Neural progenitor cell (in vitro differentiated cells): ENCODE data around the gene SLC6A11. TPM values are rescaled to one million over a fixed set of nuclear protein-coding genes. Genes with fewer than 3 reads are reported as not detected.

Experiments used
- DNase-seq: peaks from one replicate; pipeline ENCODE4 v3.0.0-alpha.2; 2016; ENCODE audit warnings: low spot score
- H2AFZ ChIP-seq: fragments of 200-600 bp; sonication (generic); replicated peaks from 2 replicates; pipeline ENCODE4 v1.6.1; 2016; ENCODE audit warnings: antibody characterized with exemption
- H3F3A ChIP-seq: fragments of 200-600 bp; sonication (generic); 2 replicates; pipeline ENCODE4 v1.6.1; 2016; ENCODE audit warnings: antibody characterized with exemption, low read depth
- H3K27ac ChIP-seq: fragments of 200-600 bp; sonication (generic); 2 replicates; pipeline ENCODE4 v1.5.1; 2016; ENCODE audit warnings: mild to moderate bottlenecking
- H3K27me3 ChIP-seq: fragments of 200-600 bp; sonication (generic); 2 replicates; pipeline ENCODE4 v1.6.1; 2016; ENCODE audit warnings: mild to moderate bottlenecking, moderate library complexity
- H3K36me3 ChIP-seq: fragments of 200-600 bp; sonication (generic); 2 replicates; pipeline ENCODE4 v1.5.1; 2016
- H3K4me1 ChIP-seq: fragments of 200-600 bp; sonication (generic); 2 replicates; pipeline ENCODE4 v1.6.1; 2016; ENCODE audit warnings: mixed run types
- H3K4me2 ChIP-seq: fragments of 200-600 bp; sonication (generic); 2 replicates; pipeline ENCODE4 v1.6.1; 2016
- H3K4me3 ChIP-seq: fragments of 200-600 bp; sonication (generic); 2 replicates; pipeline ENCODE4 v1.5.1; 2016
- H3K79me2 ChIP-seq: fragments of 200-600 bp; sonication (generic); 2 replicates; pipeline ENCODE4 v1.6.1; 2016; ENCODE audit warnings: low read depth
- H3K9ac ChIP-seq: fragments of 200-600 bp; sonication (generic); 2 replicates; pipeline ENCODE4 v1.6.1; 2016
- H3K9me3 ChIP-seq: fragments of 200-600 bp; sonication (generic); 2 replicates; pipeline ENCODE4 v1.5.1; 2016; ENCODE audit warnings: low read depth
- H4K20me1 ChIP-seq: fragments of 200-600 bp; sonication (generic); 2 replicates; pipeline ENCODE4 v1.6.1; 2016; ENCODE audit warnings: low read depth
- H3K27ac Mint-ChIP-seq: 3 replicates; pipeline ENCODE4 v1.8.0; 2021; ENCODE audit warnings: mixed read lengths
- H3K27me3 Mint-ChIP-seq: 2 replicates; pipeline ENCODE4 v1.8.0; 2022; ENCODE audit warnings: low read depth, mild to moderate bottlenecking, inconsistent platforms, moderate library complexity, mixed read lengths; ENCODE audit not compliant: insufficient read depth
- H3K36me3 Mint-ChIP-seq: 3 replicates; pipeline ENCODE4 v1.8.0; 2021; ENCODE audit warnings: mixed read lengths
- H3K4me1 Mint-ChIP-seq: 3 replicates; pipeline ENCODE4 v1.8.0; 2021; ENCODE audit warnings: mixed read lengths
- H3K4me3 Mint-ChIP-seq: 3 replicates; pipeline ENCODE4 v1.8.0; 2021; ENCODE audit warnings: mild to moderate bottlenecking, moderate library complexity, mixed read lengths
- H3K9me3 Mint-ChIP-seq: 3 replicates; pipeline ENCODE4 v1.8.0; 2020; ENCODE audit warnings: mixed read lengths
- EZH2 ChIP-seq: fragments of 200-600 bp; sonication (generic); IDR thresholded peaks from 2 replicates; pipeline ENCODE4 v1.6.1; 2017; ENCODE audit warnings: antibody characterized with exemption, mild to moderate bottlenecking, moderate library complexity
- EZH2phosphoT487 ChIP-seq: fragments of 200-600 bp; sonication (generic); IDR thresholded peaks from 2 replicates; pipeline ENCODE4 v1.6.1; 2017; ENCODE audit warnings: antibody characterized with exemption
- total RNA-seq: library from RNA; depleted of rRNA; stranded (reverse); fragments of >200 nt; gene quantifications from 2 replicates; pipeline ENCODE4 v1.2.3, GENCODE V29; 2015; ENCODE audit warnings: low replicate concordance
- TF ChIP-seq, protein P1 (sequence below): fragments of 200-600 bp; sonication (generic); IDR thresholded peaks from 2 replicates; pipeline ENCODE4 v1.5.1; 2017; ENCODE audit warnings: antibody characterized with exemption, mild to moderate bottlenecking

The SLC6A11 gene
- total RNA-seq, 1 donor from 2014 or later, result 0.86 TPM

DNA sequence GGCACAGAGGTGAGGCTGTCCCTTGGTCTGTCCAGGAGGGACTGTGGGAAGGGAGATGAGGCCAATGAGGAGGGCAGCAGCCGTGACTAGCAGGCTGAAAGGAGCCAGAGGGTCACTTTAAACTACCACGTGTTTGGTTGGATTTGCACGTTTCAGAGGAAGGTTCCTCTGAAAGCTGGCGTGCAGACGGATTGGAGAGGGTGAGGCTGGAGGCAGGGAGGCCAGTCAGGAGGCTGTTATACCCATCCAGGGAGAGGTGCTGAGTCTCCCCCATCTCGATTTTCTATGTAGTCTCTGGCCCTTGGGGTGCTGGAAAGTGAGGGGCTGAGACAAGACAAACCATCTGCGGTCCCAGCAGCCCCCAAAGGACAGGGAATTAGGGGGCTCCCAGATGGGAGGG, 116.6 kb downstream of the SLC6A11 start:
- no peaks in the 10 kb centered on the region for H3F3A ChIP-seq
- H3K4me2 ChIP-seq, result no peak overlapping the region
- no peak overlapping the region for H2AFZ ChIP-seq
- no peaks in the 10 kb centered on the region for H3K79me2 ChIP-seq
- peaks cover 21% of the 10 kb centered on the region for H3K4me1 Mint-ChIP-seq
- no peaks in the 10 kb centered on the region for H3K36me3 Mint-ChIP-seq
- no peak overlapping the region for H3K4me3 ChIP-seq
- no peaks in the 10 kb centered on the region for H3K27me3 ChIP-seq
- peaks cover 9% of the 10 kb centered on the region for H3K27me3 Mint-ChIP-seq
- H3K36me3 ChIP-seq, result no peaks in the 10 kb centered on the region
- no peak for TF ChIP-seq EZH2
- TF ChIP-seq EZH2phosphoT487, result no peak
- TF ChIP-seq, protein P1, sequence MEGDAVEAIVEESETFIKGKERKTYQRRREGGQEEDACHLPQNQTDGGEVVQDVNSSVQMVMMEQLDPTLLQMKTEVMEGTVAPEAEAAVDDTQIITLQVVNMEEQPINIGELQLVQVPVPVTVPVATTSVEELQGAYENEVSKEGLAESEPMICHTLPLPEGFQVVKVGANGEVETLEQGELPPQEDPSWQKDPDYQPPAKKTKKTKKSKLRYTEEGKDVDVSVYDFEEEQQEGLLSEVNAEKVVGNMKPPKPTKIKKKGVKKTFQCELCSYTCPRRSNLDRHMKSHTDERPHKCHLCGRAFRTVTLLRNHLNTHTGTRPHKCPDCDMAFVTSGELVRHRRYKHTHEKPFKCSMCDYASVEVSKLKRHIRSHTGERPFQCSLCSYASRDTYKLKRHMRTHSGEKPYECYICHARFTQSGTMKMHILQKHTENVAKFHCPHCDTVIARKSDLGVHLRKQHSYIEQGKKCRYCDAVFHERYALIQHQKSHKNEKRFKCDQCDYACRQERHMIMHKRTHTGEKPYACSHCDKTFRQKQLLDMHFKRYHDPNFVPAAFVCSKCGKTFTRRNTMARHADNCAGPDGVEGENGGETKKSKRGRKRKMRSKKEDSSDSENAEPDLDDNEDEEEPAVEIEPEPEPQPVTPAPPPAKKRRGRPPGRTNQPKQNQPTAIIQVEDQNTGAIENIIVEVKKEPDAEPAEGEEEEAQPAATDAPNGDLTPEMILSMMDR, result no peak
- no peak overlapping the region for H3K27ac ChIP-seq
- DNase-seq, result no peak
- no peak overlapping the region for H3K27ac Mint-ChIP-seq
- no peak overlapping the region for H3K4me3 Mint-ChIP-seq
- H3K4me1 ChIP-seq, result peaks cover 8% of the 10 kb centered on the region
- H3K9me3 ChIP-seq, result no peaks in the 10 kb centered on the region
- no peaks in the 10 kb centered on the region for H4K20me1 ChIP-seq
- no peaks in the 10 kb centered on the region for H3K9me3 Mint-ChIP-seq
- H3K9ac ChIP-seq, result no peak overlapping the region

DNA sequence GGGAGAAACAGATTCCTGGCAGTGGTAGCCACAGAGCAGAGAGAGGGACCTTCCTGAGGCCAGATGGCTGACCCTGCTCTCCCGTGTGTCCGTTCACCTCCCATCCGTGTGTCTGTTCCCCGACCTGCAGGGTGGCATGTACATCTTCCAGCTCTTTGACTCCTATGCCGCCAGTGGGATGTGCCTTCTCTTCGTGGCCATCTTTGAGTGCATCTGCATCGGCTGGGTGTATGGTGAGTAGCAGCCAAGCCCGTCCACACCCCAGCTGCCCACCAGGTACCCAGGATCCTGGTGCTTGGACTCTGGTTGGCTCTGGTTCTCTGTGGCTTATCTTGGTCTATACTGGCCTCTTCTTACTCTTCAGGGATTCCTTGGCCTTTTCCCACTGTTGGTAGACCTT, 117.0 kb downstream of the SLC6A11 start:
- peaks cover 8% of the 10 kb centered on the region for H3K4me1 ChIP-seq
- no peaks in the 10 kb centered on the region for H3K36me3 ChIP-seq
- H3K79me2 ChIP-seq, result no peaks in the 10 kb centered on the region
- H3K27me3 ChIP-seq, result no peaks in the 10 kb centered on the region
- Mint-ChIP-seq H3K4me3 (no peak overlapping the region), H3K27me3 (peaks cover 9% of the 10 kb centered on the region), H3K27ac (no peak overlapping the region), H3K4me1 (peaks cover 21% of the 10 kb centered on the region), H3K36me3 (no peaks in the 10 kb centered on the region), H3K9me3 (no peaks in the 10 kb centered on the region)
- DNase-seq, result no peak
- no peak overlapping the region for H3K9ac ChIP-seq
- H4K20me1 ChIP-seq, result no peaks in the 10 kb centered on the region
- H3K27ac ChIP-seq, result no peak overlapping the region
- H3K4me3 ChIP-seq, result no peak overlapping the region
- H3K4me2 ChIP-seq, result no peak overlapping the region
- H3F3A ChIP-seq, result no peaks in the 10 kb centered on the region
- TF ChIP-seq EZH2 (no peak), EZH2phosphoT487 (no peak)
- TF ChIP-seq, protein P1, result no peak
- no peak overlapping the region for H2AFZ ChIP-seq
- H3K9me3 ChIP-seq, result no peaks in the 10 kb centered on the region

DNA sequence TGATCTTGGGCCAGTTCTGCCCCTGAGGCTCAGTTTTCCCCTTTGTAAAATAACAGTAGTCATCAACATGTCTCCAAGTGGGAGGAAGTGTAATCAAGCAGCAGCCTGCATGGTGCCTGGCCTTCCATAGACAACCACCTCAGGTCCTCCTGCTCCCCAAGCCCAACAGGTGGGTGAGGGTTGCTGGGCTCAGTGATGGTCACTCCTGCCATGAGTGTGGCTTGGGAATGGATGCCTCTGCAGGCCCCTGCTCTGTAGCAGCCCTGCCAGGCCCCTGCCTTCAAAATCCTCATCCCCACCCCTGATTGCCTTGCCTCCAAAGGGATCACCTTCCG, 117.4 kb downstream of the SLC6A11 start:
- H2AFZ ChIP-seq, result no peak overlapping the region
- no peak for DNase-seq
- Mint-ChIP-seq H3K4me3 (no peak overlapping the region), H3K27me3 (peaks cover 8% of the 10 kb centered on the region), H3K4me1 (peaks cover 21% of the 10 kb centered on the region), H3K36me3 (no peaks in the 10 kb centered on the region), H3K27ac (no peak overlapping the region), H3K9me3 (no peaks in the 10 kb centered on the region)
- H3K36me3 ChIP-seq, result no peaks in the 10 kb centered on the region
- H3K4me2 ChIP-seq, result no peak overlapping the region
- no peaks in the 10 kb centered on the region for H3K79me2 ChIP-seq
- H3K27me3 ChIP-seq, result no peaks in the 10 kb centered on the region
- H3K9me3 ChIP-seq, result no peaks in the 10 kb centered on the region
- H3F3A ChIP-seq, result no peaks in the 10 kb centered on the region
- H4K20me1 ChIP-seq, result no peaks in the 10 kb centered on the region
- TF ChIP-seq EZH2phosphoT487, result no peak
- TF ChIP-seq EZH2, result no peak
- TF ChIP-seq, protein P1, result no peak
- H3K4me1 ChIP-seq, result peaks cover 8% of the 10 kb centered on the region
- H3K9ac ChIP-seq, result no peak overlapping the region
- no peak overlapping the region for H3K4me3 ChIP-seq
- no peak overlapping the region for H3K27ac ChIP-seq
